HUES48 (cell line): ENCODE results near the gene MTHFD1.

ENCODE experiments used
- H3K27ac ChIP-seq: one replicate; pipeline ENCODE4 v1.7.0; 2013; ENCODE audit warnings: low read depth, low read length, inconsistent platforms
- H3K27me3 ChIP-seq: 2 replicates; pipeline ENCODE4 v1.6.1; 2013; ENCODE audit warnings: mild to moderate bottlenecking, low read length; ENCODE audit not compliant: control insufficient read depth, insufficient read depth
- H3K36me3 ChIP-seq: 2 replicates; pipeline ENCODE4 v1.6.1; 2013; ENCODE audit warnings: low read length; ENCODE audit not compliant: control insufficient read depth, insufficient read depth
- H3K4me1 ChIP-seq: 2 replicates; pipeline ENCODE4 v1.6.1; 2013; ENCODE audit warnings: mild to moderate bottlenecking, low read length; ENCODE audit not compliant: control insufficient read depth, insufficient read depth
- H3K4me3 ChIP-seq: 2 replicates; pipeline ENCODE4 v1.5.1; 2013; ENCODE audit warnings: mild to moderate bottlenecking, low read depth, low read length
- H3K9ac ChIP-seq: 2 replicates; pipeline ENCODE4 v1.6.1; 2013; ENCODE audit warnings: mild to moderate bottlenecking, low read depth, low read length, moderate library complexity
- H3K9me3 ChIP-seq: 2 replicates; pipeline ENCODE4 v1.6.1; 2013; ENCODE audit warnings: low read length; ENCODE audit not compliant: control insufficient read depth, insufficient read depth

Gene MTHFD1

DNA sequence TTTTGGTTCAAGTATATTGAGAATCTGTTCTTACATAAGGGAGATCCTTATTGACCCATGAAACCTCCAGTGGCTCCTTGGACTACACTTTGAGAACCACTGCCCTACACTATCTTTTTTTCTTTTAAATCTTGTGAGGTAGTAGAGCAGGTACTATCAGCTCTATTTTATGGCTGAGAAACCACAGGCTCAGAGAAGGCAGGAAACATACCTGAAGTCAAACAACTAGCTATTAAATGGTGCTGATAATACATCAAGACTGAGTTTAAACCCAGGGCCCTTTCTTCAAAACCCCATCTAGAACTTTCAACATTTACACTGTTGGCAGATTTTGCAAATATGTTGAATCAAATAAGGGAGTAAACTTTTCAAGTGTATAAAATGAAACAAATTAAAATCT lies 108.6 kb downstream of the MTHFD1 start:
- no peak overlapping the region for H3K9ac ChIP-seq
- H3K27ac ChIP-seq: no peak overlapping the region
- no peaks in the 10 kb centered on the region for H3K9me3 ChIP-seq
- peaks cover 5% of the 10 kb centered on the region for H3K4me1 ChIP-seq
- no peaks in the 10 kb centered on the region for H3K27me3 ChIP-seq
- H3K4me3 ChIP-seq: no peak overlapping the region
- peaks cover 21% of the 10 kb centered on the region for H3K36me3 ChIP-seq

DNA sequence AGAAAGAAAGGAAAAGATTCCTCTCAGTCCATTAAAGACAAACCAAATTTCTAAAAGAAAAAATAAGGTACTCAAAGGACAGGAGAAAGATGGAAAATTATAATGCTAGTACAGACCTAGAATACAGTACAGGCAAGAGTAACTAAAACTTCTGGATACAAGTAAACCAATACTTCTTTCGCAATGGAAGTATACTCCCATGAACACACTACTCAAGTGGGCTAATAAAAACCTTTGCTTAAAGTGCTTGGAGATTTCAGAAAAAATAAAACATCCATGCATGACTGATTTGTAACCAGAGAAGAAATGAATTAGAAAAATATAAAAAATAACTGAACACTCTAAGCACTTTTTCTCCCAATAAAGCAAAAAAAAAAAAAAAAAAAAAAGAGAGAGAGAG lies 111.9 kb downstream of the MTHFD1 start:
- peaks cover 17% of the 10 kb centered on the region for H3K36me3 ChIP-seq
- no peaks in the 10 kb centered on the region for H3K9me3 ChIP-seq
- peaks cover 15% of the 10 kb centered on the region for H3K4me1 ChIP-seq
- H3K9ac ChIP-seq: no peak overlapping the region
- H3K4me3 ChIP-seq: no peak overlapping the region
- H3K27ac ChIP-seq: no peak overlapping the region
- H3K27me3 ChIP-seq: no peaks in the 10 kb centered on the region

DNA sequence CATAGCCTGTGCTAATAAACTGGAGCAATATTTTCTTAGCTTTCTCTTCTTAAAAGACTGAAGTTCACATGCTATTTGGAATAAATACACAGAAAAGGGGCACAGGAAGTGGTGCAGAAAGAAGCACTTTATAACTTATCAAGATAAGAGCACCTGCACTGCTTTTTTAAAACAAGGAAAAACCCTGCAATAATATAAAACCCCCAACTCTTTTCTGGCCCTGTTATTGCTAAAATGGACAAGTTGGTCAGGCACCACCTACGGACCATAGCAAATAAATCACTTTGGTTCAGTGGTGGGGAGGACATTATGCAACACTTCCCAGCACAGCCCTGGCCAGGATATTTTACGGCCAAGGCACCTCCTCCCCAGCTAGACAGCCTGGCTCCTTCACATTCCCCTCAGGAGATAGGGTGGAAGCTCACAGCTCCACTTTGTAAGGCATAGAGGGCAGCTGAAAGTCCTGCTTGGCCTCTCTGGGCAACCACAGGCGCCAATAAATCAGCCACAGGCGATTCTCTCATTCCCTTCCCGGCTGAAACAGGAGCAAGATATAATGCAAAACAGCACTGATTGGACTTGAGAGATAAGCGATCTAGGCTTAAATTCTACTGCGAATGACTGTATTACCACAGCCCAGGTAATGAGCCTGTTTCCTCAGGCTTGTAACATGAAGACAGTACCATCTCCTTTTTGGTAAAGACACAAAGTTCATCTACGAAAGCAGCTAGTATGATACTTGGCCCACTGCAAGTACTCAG lies 113.4 kb downstream of the MTHFD1 start:
- Histone ChIP-seq H3K27me3 (no peaks in the 10 kb centered on the region), H3K36me3 (peaks cover 14% of the 10 kb centered on the region), H3K4me1 (peaks cover 20% of the 10 kb centered on the region), H3K27ac (peak overlapping the region; percentile 47), H3K4me3 (0 out of 2 replicates have a peak overlapping the region, but pooled peaks have one; percentile 87), H3K9ac (no peak overlapping the region), H3K9me3 (no peaks in the 10 kb centered on the region)

DNA sequence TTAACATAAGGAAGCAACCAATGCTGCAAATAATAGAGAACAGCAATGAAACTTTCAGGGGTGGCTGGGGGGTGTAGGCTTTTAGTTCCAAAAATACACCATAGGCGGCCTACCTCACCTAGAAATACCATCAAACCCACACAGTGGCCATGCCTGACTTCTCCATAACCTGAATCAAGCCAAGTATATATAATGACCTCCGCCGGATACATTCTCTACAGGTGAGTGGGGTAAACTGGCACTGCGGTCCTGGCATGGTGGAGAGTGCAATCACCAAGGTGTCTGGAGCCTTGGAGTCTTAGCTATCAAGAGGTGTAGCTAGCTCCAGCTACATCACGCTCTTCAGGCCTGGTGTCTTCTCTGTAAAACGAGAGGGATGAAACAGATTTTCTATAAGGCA lies 114.3 kb downstream of the MTHFD1 start:
- H3K9me3 ChIP-seq: no peaks in the 10 kb centered on the region
- H3K4me3 ChIP-seq: peak overlapping the region; percentile 87
- peak overlapping the region; percentile 96; the same call in 1 of the 2 replicates for H3K9ac ChIP-seq
- no peaks in the 10 kb centered on the region for H3K27me3 ChIP-seq
- H3K4me1 ChIP-seq: peaks cover 27% of the 10 kb centered on the region
- H3K27ac ChIP-seq: no peak overlapping the region
- peaks cover 14% of the 10 kb centered on the region for H3K36me3 ChIP-seq

DNA sequence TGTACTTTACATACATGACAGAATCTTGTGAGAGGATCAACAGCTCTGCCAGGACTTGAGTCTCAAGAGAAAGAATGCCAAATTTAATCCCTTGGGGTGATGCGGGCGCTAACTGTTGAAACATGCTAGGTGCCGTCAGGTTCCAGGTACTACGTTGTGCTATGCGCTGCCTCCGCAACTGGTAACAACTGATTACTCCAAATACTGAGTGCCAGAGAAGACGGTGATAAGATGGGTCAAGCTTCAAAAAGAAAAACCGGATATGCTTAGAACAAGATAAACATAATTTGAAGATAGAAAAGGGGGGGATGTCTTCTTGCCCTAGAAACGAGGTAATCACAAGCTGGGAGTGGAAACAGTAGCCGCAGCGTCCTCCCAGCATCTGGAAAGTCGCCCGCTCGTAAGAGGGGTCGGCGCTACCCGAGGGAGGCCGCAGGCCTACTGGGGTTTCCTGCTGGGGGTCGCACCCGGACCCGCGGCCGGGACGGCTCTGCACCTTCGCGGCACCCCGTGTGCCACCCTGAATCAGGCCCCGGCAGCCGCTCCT lies 114.8 kb downstream of the MTHFD1 start:
- Histone ChIP-seq H3K9me3 (no peaks in the 10 kb centered on the region), H3K27me3 (no peaks in the 10 kb centered on the region), H3K27ac (peak overlapping the region; percentile 100), H3K9ac (peak overlapping the region; percentile 96), H3K4me1 (peaks cover 32% of the 10 kb centered on the region), H3K36me3 (peaks cover 9% of the 10 kb centered on the region), H3K4me3 (peak overlapping the region; percentile 87)

DNA sequence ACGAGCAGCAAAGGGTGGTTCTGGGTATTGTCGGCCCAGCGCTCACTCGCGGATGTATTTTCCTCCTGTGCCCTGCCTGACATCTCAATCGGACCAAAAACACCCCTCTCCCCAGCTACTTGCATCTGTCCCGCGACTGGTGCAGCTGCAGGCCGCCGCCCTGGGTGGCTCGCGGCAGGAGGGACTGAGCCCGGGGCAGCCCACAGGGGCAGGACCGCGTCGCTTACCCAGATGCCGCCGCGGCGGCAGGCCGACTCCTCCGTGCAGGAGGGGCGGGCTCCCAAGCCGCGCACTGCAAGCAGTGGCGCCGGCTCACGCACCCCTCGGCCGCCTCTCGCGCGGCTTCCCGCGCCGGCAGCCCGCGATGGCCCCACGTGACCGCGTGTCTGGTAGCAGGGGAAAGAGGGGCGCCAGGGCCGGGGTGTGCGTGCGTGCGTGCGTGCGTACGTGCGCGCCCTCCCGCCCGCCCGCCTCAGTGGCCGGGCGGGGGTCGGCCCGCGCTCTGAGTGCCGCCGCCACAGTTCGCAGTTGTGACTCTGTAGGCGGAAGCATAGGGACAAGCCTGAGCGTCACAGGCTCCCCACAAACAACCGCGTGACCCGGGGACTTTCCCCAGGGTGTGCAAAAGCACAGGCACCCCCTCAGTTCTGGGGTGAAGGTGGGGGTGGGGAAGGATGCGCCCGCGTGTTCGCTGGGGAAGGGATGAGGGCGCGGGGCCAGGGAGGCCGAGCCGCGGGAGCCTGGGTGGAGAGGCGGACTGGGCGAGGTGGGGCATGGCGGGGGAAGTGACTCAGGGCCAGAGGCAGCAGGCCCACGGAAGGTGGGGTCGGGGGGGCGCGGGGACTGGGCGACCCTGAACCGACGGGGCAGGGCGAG lies 115.5 kb downstream of the MTHFD1 start, which contains the start of gene ZBTB25:
TSS of gene ZBTB25 (minus strand) at position 405 of the 876 bp plus-strand sequence. CDS start 13,305 bp downstream, outside the sequence.
- H3K9ac ChIP-seq: peak within 1 kb of the TSS; percentile 96
- H3K27ac ChIP-seq: peak within 1 kb of the TSS; percentile 100
- H3K4me1 ChIP-seq: peaks cover 39% of the 10 kb centered on the region
- peaks cover 8% of the 10 kb centered on the region for H3K36me3 ChIP-seq
- H3K9me3 ChIP-seq: no peaks in the 10 kb centered on the region
- peak within 1 kb of the TSS; percentile 87 for H3K4me3 ChIP-seq
- H3K27me3 ChIP-seq: no peaks in the 10 kb centered on the region

DNA sequence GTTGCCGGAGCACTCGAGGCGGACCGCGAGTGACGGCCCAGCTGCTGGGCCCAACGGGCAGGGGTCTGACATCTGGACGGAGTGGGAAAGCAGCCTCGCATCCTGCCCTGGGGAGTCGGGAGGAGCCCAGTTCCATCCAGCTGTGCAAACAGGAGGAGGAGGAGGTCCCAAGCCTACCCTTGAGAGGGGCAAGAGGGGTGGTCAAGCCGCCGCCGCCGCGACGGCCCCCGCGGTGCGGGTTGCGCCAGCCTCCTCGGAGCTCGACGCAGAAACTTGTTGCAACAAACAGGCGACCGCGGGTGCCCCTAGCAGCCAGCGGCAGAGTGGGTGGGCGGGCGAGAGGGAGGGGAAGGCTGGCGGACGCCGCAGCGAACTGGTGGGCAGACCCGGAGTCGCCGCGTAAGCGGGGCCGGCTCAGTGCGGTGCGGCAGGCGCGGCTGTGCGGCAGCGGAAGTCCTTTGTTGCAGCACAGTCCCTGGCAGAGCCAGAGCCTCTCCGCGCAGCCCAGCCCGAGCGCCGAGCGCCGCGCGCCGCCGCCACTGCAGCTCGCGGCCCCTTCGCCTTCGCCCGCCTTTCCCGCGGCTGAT lies 116.2 kb downstream of the MTHFD1 start, which contains the start of gene ZBTB1:
TSS of gene ZBTB1 (plus strand) at position 461 of the 587 bp plus-strand sequence. CDS start 16,735 bp downstream, outside the sequence.
- Histone ChIP-seq H3K4me1 (peaks cover 46% of the 10 kb centered on the region), H3K4me3 (peak within 1 kb of the TSS; percentile 87), H3K27me3 (no peaks in the 10 kb centered on the region), H3K9me3 (no peaks in the 10 kb centered on the region), H3K36me3 (peaks cover 3% of the 10 kb centered on the region; the same call in 1 of the 2 replicates), H3K27ac (peak within 1 kb of the TSS; percentile 100), H3K9ac (peak within 1 kb of the TSS; percentile 96)

DNA sequence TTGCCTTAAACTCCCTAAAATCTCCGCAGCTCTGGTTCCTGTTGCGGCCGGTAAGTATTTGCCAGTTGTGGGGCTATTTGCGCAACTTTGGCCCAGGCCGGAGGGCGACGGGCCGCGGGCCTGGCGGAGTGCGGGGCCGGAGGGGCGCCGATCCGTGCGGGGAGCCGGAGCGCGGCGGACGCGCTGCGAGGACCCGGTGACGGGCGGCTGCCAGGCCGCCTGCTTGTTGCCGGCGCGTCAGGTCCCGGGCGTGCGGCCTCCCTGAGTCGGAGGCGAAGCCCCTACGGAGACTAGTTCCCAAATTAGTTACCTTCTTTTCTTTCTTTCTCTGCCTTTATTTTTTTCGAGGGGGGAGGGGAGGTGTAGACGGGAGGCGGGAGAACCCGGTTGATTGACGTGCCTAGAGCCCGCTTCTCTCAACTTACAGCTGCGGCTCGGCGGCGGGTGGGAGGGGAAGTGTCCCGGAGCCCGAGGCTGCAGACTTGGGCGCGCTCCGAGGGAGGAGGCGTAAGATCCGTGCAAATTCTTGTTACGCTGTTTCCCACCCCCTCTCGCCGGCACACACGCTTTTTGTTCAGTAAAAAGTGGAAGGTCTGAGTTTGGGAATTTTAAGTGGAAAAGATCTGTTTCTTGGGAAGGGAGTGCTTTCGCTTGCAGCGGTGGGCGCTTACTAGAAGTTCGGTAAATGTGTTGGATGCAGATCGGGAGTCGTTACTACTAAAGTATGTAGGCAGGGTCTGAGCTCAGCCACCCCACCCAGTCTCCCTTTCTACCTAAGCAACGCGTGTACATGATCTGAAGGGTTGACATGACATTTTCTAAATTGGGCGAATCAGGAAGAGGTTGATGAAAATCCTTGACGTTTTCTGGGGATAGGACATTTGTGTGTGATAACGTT lies 117.0 kb downstream of the MTHFD1 start:
- H3K27ac ChIP-seq: peak overlapping the region; percentile 100
- peaks cover 47% of the 10 kb centered on the region for H3K4me1 ChIP-seq

DNA sequence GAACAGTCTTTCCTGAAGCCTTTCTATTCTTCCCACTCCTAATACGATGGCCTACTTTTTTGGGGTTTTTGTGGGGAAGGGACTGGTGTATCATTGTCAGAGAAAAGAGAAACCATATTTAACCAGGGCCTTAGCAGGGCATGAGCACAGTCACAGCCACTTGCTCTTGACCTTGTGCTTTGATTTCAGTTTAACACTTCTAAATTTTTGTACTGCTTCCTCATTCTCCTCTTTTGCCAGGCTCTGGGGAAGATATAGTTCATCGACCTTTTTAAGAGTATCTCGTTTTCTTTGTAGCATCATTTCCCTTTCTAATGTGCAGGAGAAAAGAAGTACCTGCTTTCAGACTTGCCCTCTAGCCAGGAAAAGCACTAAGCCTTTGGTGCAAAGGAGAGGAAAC lies 118.6 kb downstream of the MTHFD1 start:
- Histone ChIP-seq H3K9me3 (no peaks in the 10 kb centered on the region), H3K27ac (no peak overlapping the region), H3K36me3 (peaks cover 1% of the 10 kb centered on the region; the same call in 1 of the 2 replicates), H3K27me3 (no peaks in the 10 kb centered on the region), H3K4me3 (peak overlapping the region; percentile 25; the same call in 1 of the 2 replicates), H3K9ac (no peak overlapping the region), H3K4me1 (peaks cover 47% of the 10 kb centered on the region)

More for the DNA sequence above, 117.0 kb downstream of the MTHFD1 start:
- Histone ChIP-seq H3K36me3 (peaks cover 3% of the 10 kb centered on the region; the same call in 1 of the 2 replicates), H3K9me3 (no peaks in the 10 kb centered on the region), H3K4me3 (peak overlapping the region; percentile 87), H3K27me3 (no peaks in the 10 kb centered on the region), H3K9ac (peak overlapping the region; percentile 96)
